Glutamatergic neuron (in vitro differentiated cells): ENCODE measurements around the gene TNFRSF6B. TPM values are rescaled to one million over a fixed set of nuclear protein-coding genes. Genes with fewer than 3 reads are reported as not detected.

Experiments
- DNase-seq: peaks from one replicate; pipeline ENCODE4 v3.0.0; 2022
- H3K27ac Mint-ChIP-seq: one replicate; pipeline ENCODE4 v1.8.0; 2020; ENCODE audit warnings: mild to moderate bottlenecking, mixed read lengths, inconsistent platforms; ENCODE audit not compliant: unreplicated experiment
- H3K27me3 Mint-ChIP-seq: one replicate; pipeline ENCODE4 v1.8.0; 2020; ENCODE audit warnings: mild to moderate bottlenecking, moderate library complexity, mixed read lengths, inconsistent platforms; ENCODE audit not compliant: unreplicated experiment
- H3K36me3 Mint-ChIP-seq: one replicate; pipeline ENCODE4 v1.8.0; 2020; ENCODE audit warnings: mild to moderate bottlenecking, mixed read lengths, inconsistent platforms; ENCODE audit not compliant: unreplicated experiment
- H3K4me1 Mint-ChIP-seq: one replicate; pipeline ENCODE4 v1.8.0; 2020; ENCODE audit warnings: mild to moderate bottlenecking, low read depth, mixed read lengths, inconsistent platforms; ENCODE audit not compliant: unreplicated experiment
- H3K4me3 Mint-ChIP-seq: one replicate; pipeline ENCODE4 v1.8.0; 2020; ENCODE audit warnings: mild to moderate bottlenecking, mixed read lengths, inconsistent platforms; ENCODE audit not compliant: unreplicated experiment
- H3K9me3 Mint-ChIP-seq: one replicate; pipeline ENCODE4 v1.8.0; 2020; ENCODE audit warnings: mild to moderate bottlenecking, moderate library complexity, mixed read lengths, inconsistent platforms; ENCODE audit not compliant: unreplicated experiment
- total RNA-seq: library from RNA; stranded (reverse); fragmentation: NEBNext Ultra II Directional; extraction: Animal tissue kit (Norgen Biotek cat#: 25700); gene quantifications from one replicate; pipeline ENCODE4 v1.2.1, GENCODE V29; 2021; ENCODE audit not compliant: unreplicated experiment
- TF ChIP-seq, protein P1 (sequence below): fragments of 200-600 bp; sonication (generic); IDR thresholded peaks from one replicate; pipeline ENCODE4 v1.5.0; 2021; ENCODE audit not compliant: partially characterized antibody, unreplicated experiment

TNFRSF6B gene
- total RNA-seq, 1 donor from 2014 or later, result not detected

DNA sequence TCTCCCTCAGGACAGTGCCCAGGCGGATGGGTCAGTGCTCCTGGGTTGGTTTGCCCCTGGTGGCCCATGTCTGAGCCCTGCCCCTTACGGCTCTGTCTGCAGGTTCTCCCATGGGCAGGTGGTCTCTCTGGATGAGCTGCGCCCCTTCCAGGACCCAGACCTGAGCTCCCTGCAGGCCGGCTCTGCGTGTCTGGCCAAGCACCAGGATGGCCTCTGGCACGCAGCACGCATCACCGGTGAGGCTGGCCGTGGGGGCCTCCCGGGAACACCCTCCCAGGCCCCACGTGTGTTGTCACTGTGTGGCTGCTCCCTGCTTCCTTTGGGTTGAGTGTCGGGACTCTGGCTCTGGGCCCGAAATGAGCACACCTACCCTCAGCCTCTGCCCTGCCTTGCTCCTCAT is 36.7 kb downstream of the TNFRSF6B start:
- H3K4me3 Mint-ChIP-seq, result no peak overlapping the region
- no peak for DNase-seq
- peaks cover 5% of the 10 kb centered on the region for H3K4me1 Mint-ChIP-seq
- peaks cover 4% of the 10 kb centered on the region for H3K36me3 Mint-ChIP-seq
- peaks cover 11% of the 10 kb centered on the region for H3K27me3 Mint-ChIP-seq
- H3K27ac Mint-ChIP-seq, result no peak overlapping the region
- TF ChIP-seq, protein P1, sequence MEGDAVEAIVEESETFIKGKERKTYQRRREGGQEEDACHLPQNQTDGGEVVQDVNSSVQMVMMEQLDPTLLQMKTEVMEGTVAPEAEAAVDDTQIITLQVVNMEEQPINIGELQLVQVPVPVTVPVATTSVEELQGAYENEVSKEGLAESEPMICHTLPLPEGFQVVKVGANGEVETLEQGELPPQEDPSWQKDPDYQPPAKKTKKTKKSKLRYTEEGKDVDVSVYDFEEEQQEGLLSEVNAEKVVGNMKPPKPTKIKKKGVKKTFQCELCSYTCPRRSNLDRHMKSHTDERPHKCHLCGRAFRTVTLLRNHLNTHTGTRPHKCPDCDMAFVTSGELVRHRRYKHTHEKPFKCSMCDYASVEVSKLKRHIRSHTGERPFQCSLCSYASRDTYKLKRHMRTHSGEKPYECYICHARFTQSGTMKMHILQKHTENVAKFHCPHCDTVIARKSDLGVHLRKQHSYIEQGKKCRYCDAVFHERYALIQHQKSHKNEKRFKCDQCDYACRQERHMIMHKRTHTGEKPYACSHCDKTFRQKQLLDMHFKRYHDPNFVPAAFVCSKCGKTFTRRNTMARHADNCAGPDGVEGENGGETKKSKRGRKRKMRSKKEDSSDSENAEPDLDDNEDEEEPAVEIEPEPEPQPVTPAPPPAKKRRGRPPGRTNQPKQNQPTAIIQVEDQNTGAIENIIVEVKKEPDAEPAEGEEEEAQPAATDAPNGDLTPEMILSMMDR, result no peak
- peaks cover 8% of the 10 kb centered on the region for H3K9me3 Mint-ChIP-seq

DNA sequence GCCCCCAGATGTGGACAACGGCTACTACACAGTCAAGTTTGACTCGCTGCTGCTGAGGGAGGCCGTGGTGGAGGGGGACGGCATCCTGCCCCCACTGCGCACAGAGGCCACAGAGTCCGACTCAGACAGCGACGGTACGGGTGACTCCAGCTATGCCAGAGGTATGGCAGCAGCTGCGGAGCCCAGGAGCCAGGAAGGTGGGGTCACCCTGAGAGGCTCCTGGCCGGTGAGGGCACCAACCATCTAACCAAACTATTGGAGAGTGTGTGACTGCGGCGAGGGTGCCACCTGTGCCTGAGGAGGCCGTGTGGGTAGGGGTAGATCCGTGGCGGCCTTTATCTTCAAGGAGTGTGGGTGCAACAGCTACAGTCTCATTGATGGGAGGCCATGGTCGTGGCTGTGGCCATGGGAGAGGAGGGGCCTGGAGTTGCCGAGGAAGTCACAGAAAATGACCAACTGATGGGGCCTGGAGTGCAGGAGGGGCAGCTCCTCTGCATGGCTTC is 37.2 kb downstream of the TNFRSF6B start:
- Mint-ChIP-seq H3K27ac (no peak overlapping the region), H3K4me3 (no peak overlapping the region), H3K9me3 (peaks cover 8% of the 10 kb centered on the region), H3K4me1 (peaks cover 5% of the 10 kb centered on the region), H3K36me3 (peaks cover 4% of the 10 kb centered on the region), H3K27me3 (peaks cover 11% of the 10 kb centered on the region)
- no peak for DNase-seq
- TF ChIP-seq, protein P1, result no peak

DNA sequence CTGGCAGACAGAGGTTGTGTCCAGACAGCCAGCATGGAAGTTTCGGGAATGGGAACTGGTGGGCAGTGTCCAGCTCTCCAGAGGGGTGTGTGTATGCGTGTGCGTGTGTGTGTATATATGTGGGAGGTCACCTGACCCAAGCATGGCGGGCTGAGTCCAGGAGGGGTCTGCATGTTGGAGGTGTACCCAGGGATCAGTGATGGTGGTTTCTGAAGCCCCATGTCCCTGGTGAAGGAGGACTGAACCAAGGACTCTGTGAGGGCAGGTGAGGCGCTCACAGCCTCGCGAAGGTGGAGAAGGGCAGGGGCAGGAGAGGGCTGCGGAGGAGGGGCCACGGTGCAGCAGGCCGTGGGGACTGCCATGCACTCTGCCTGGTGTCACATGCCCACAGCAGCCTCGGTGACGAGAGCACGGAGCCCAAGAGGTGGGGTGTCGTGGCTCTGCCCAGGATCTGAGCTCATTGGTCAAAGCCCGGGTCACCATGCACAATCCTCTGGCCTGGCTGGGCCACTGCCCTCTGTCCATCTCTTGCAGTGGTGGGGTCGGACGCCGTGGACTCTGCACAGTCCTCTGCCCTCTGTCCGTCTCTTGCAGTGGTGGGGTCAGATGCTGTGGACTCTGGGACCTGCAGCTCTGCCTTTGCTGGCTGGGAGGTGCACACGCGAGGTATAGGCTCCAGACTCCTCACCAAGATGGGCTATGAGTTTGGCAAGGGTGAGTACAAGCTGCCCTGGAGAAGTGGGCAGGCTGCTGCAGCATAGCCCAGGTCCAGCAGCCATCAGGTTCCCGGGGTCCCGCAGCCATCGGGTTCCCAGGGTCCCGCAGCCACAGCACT is 37.9 kb downstream of the TNFRSF6B start:
- no peak overlapping the region for H3K27ac Mint-ChIP-seq
- H3K4me3 Mint-ChIP-seq, result no peak overlapping the region
- H3K36me3 Mint-ChIP-seq, result peaks cover 3% of the 10 kb centered on the region
- H3K27me3 Mint-ChIP-seq, result peaks cover 11% of the 10 kb centered on the region
- DNase-seq, result no peak
- peaks cover 8% of the 10 kb centered on the region for H3K9me3 Mint-ChIP-seq
- peaks cover 5% of the 10 kb centered on the region for H3K4me1 Mint-ChIP-seq
- TF ChIP-seq, protein P1, result no peak

DNA sequence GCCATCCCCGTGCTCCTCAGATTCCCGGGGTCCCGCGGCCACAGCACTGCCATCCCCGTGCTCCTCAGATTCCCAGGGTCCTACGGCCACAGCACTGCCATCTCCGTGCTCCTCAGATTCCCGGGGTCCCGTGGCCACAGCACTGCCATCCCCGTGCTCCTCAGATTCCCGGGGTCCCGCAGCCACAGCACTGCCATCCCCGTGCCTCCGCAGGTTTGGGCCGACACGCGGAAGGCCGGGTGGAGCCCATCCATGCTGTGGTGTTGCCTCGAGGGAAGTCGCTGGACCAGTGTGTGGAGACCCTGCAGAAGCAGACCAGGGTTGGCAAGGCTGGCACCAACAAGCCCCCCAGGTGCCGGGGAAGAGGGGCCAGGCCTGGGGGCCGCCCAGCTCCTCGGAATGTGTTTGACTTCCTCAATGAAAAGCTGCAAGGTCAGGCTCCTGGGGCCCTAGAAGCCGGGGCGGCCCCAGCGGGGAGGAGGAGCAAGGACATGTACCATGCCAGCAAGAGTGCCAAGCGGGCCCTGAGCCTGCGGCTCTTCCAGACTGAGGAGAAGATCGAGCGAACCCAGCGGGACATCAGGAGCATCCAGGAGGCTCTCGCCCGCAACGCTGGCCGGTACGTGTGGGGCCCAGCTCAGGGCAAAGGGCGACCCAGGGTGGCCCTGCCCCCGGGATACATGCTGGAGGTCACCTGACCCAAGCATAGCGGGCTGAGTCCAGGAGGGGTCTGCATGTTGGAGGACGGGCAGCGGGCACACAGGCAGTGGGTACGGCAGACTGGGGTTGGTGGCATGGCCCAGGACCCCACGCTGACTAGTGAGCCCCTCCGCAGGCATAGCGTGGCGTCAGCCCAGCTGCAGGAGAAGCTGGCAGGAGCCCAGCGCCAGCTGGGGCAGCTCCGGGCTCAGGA is 38.8 kb downstream of the TNFRSF6B start:
- Mint-ChIP-seq H3K27ac (no peak overlapping the region), H3K4me1 (peaks cover 5% of the 10 kb centered on the region), H3K27me3 (peaks cover 11% of the 10 kb centered on the region), H3K9me3 (peaks cover 8% of the 10 kb centered on the region), H3K36me3 (no peaks in the 10 kb centered on the region), H3K4me3 (no peak overlapping the region)
- TF ChIP-seq, protein P1, result no peak
- DNase-seq, result no peak
